Kidney epithelial cell (primary cell): ENCODE measurements around the gene CLGN. TPM values are rescaled to one million over a fixed set of nuclear protein-coding genes. Genes with fewer than 3 reads are reported as not detected.

Experiments used
- DNase-seq: peaks from one replicate; pipeline ENCODE4 v3.0.0-alpha.2; 2010; ENCODE audit warnings: low read depth
- H3K27me3 ChIP-seq: 2 replicates; pipeline ENCODE4 v1.6.0; 2011; ENCODE audit warnings: low read length; ENCODE audit not compliant: control insufficient read depth, insufficient read depth
- H3K36me3 ChIP-seq: 2 replicates; pipeline ENCODE4 v1.5.1; 2011; ENCODE audit warnings: low read length; ENCODE audit not compliant: control insufficient read depth, insufficient read depth
- H3K4me3 ChIP-seq: 2 replicates; pipeline ENCODE4 v1.5.1; 2011; ENCODE audit warnings: low read depth, mild to moderate bottlenecking, control low read depth, low read length
- total RNA-seq: library from RNA; depleted of rRNA; stranded (reverse); fragments of >200 nt; gene quantifications from 2 replicates; pipeline ENCODE4 v1.2.3, GENCODE V29; 2015
- TF ChIP-seq, protein P1 (sequence below): IDR thresholded peaks from 2 replicates; pipeline ENCODE4 v1.5.1; 2011; ENCODE audit warnings: mild to moderate bottlenecking, moderate library complexity, low read length, control low read depth, inconsistent platforms; ENCODE audit not compliant: insufficient read depth, poor library complexity, severe bottlenecking

The CLGN gene
- total RNA-seq, result 10.0 and 12.1 TPM in 2 replicates

GRCh38 chr4:140427106-140427918 is at the start of gene CLGN:
CLGN (minus strand) TSS chr4:140427648; CDS start chr4:140413078, 14,570 bp downstream.
- TF ChIP-seq, protein P1, sequence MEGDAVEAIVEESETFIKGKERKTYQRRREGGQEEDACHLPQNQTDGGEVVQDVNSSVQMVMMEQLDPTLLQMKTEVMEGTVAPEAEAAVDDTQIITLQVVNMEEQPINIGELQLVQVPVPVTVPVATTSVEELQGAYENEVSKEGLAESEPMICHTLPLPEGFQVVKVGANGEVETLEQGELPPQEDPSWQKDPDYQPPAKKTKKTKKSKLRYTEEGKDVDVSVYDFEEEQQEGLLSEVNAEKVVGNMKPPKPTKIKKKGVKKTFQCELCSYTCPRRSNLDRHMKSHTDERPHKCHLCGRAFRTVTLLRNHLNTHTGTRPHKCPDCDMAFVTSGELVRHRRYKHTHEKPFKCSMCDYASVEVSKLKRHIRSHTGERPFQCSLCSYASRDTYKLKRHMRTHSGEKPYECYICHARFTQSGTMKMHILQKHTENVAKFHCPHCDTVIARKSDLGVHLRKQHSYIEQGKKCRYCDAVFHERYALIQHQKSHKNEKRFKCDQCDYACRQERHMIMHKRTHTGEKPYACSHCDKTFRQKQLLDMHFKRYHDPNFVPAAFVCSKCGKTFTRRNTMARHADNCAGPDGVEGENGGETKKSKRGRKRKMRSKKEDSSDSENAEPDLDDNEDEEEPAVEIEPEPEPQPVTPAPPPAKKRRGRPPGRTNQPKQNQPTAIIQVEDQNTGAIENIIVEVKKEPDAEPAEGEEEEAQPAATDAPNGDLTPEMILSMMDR, result peak; percentile 53
- H3K4me3 ChIP-seq, result peak within 1 kb of the TSS; percentile 73
- no peaks in the 10 kb centered on the region for H3K27me3 ChIP-seq
- no peak for DNase-seq
- H3K36me3 ChIP-seq, result no peaks in the 10 kb centered on the region

- no peak for DNase-seq
These were observed 44.7 kb upstream of the CLGN start for GRCh38 chr4:140472156-140472555.

DNA sequence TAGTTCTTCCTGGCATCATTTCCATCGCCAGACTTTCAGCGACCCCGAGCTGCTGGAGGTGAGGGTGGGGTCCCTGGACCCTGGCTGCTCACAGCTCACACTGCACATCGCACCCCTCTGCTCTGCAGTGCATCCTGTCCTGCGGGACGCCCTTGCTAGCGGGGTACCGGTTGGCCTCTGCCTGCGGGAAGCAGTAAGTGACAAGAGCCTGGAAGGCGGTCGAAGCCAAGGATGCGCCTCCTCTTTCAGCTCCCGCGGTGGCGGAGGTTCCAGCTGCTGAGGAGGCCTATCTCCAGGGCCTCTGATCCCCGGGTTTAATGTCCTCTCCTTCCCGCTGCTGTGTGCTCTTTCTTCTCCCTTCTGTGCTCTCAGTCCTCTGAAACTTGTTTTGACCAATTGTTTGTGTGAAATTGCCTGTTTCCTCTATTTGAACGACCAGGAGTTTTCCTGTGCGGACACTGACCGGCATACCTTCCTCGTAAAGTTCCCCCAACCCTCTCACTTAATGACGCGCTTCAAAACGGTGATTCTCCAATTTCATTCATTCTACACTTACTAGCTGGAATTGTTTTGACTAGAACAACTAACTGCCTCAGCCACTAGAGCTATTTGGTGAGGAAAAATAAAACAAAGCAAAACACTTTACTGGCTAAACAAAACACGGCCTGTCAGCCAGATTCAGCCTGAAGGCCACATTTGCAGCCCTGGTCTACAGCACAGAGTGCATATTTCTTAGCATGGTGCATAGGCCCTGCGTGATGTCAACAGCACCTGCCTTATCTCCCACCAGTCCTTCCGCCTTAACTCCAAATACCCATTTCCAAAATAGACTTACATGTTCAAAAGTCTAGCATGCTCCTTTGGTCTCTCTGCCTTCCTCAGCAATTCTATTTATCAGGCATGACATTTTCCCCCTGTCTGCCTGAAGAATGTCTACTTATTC is 42.6 kb upstream of the CLGN start:
- TF ChIP-seq, protein P1, result no peak

More at GRCh38 chr4:140472156-140472555, 44.7 kb upstream of the CLGN start:
- Histone ChIP-seq H3K27me3 (no peaks in the 10 kb centered on the region), H3K36me3 (no peaks in the 10 kb centered on the region), H3K4me3 (no peak overlapping the region)
- TF ChIP-seq, protein P1, result no peak

DNA sequence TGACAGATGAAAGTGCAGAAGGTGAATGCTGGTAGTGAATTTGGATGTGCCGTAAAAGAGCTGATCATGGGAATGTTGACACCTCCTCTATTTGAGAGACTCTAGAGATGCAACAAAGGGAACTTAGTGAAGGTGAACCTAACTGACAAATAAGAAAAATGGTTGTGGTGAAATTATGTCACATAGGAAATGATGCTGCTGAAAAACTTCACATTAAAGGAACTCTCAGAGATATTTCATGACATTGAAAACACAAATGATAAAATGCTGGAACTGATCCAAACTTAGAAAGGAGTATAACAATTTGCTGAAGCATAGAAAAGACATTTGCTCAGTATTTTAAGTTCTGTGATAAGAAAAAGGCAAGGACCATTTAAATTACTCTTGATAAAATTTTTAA is 38.7 kb upstream of the CLGN start:
- Histone ChIP-seq H3K4me3 (no peak overlapping the region), H3K27me3 (no peaks in the 10 kb centered on the region), H3K36me3 (no peaks in the 10 kb centered on the region)
- TF ChIP-seq, protein P1, result no peak
- no peak for DNase-seq

More for the DNA sequence above, 42.6 kb upstream of the CLGN start:
- Histone ChIP-seq H3K4me3 (no peak overlapping the region), H3K36me3 (no peaks in the 10 kb centered on the region), H3K27me3 (no peaks in the 10 kb centered on the region)
- DNase-seq, result no peak

DNA sequence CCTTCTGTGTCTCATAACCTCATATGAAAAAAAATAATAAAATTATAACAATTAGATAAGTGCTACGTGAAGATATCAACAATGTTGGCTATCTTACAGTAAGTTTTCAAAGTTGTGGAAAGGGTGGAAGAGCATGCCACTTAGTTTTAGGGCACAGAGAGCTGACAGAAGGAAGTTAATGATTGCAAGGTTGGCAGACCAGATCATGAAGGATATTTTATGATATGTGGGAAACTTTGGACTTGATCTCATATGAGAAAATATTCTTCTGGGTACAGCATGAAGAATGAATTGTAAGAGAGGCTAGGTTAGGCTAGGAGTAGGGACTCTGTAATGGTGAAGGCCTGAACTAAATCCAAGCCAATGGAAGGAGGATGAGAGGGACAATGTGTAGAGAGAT is 36.2 kb upstream of the CLGN start:
- Histone ChIP-seq H3K4me3 (no peak overlapping the region), H3K27me3 (no peaks in the 10 kb centered on the region), H3K36me3 (no peaks in the 10 kb centered on the region)
- TF ChIP-seq, protein P1, result no peak
- no peak for DNase-seq
